Ascending aorta (tissue), 2 donors: Measurements from ENCODE around the gene SCNM1. TPM values are rescaled to one million over a fixed set of nuclear protein-coding genes. Genes with fewer than 3 reads are reported as not detected.
"Not testable (repeated sequence)": the region's sequence is repeated elsewhere in the genome, so short reads cannot be mapped to it uniquely, and the experiment has no call there.

ENCODE experiments used
- DNase-seq, 2 donors: peaks; one replicate each; pipeline ENCODE4 v3.0.0-alpha.2; 2019; ENCODE audit warnings: low spot score in 2 of 2
- H3K27ac ChIP-seq, 2 donors: fragments of 200-600 bp; sonication (generic); one replicate each; pipeline ENCODE4 v1.5.1; 2016 to 2017; ENCODE audit warnings: mild to moderate bottlenecking in 1 of 2
- H3K27me3 ChIP-seq: fragments of 200-600 bp; sonication (generic); one replicate; pipeline ENCODE4 v1.5.1; 2017
- H3K36me3 ChIP-seq, 2 donors: fragments of 200-600 bp; sonication (generic); one replicate each; pipeline ENCODE4 v1.5.1; 2016
- H3K4me1 ChIP-seq, 2 donors: fragments of 200-600 bp; sonication (generic); one replicate each; pipeline ENCODE4 v1.5.1; 2016 to 2017; ENCODE audit warnings: mild to moderate bottlenecking in 1 of 2
- H3K4me3 ChIP-seq, 2 donors: fragments of 200-600 bp; sonication (generic); one replicate each; pipeline ENCODE4 v1.5.1; 2016 to 2017; ENCODE audit warnings: mild to moderate bottlenecking in 1 of 2
- H3K9me3 ChIP-seq, 2 donors: fragments of 200-600 bp; sonication (generic); one replicate each; pipeline ENCODE4 v1.5.1; 2016
- intact Hi-C: fragments of 100-400 bp; cut with DNase I; formaldehyde crosslinking; loops from one replicate; pipeline ENCODE4 v1.15.1; 2023
- total RNA-seq: library from RNA; depleted of rRNA; stranded (reverse); fragments of >200 nt; gene quantifications from one replicate; pipeline ENCODE4 v1.1.0, GENCODE V29; 2016
- TF ChIP-seq, protein P1 (sequence below), 3 experiments: fragments of 200-600 bp in 2 of 3; fragments of 450-650 bp in 1 of 3; sonication (generic) in 2 of 3; IDR thresholded peaks; one replicate each; pipeline ENCODE4 v1.5.1; 2016 to 2019; ENCODE audit warnings: antibody characterized with exemption in 3 of 3, mild to moderate bottlenecking in 1 of 3, moderate library complexity in 1 of 3

Gene SCNM1
- total RNA-seq, 1 donor from 2014 or later: 27.4 TPM

DNA sequence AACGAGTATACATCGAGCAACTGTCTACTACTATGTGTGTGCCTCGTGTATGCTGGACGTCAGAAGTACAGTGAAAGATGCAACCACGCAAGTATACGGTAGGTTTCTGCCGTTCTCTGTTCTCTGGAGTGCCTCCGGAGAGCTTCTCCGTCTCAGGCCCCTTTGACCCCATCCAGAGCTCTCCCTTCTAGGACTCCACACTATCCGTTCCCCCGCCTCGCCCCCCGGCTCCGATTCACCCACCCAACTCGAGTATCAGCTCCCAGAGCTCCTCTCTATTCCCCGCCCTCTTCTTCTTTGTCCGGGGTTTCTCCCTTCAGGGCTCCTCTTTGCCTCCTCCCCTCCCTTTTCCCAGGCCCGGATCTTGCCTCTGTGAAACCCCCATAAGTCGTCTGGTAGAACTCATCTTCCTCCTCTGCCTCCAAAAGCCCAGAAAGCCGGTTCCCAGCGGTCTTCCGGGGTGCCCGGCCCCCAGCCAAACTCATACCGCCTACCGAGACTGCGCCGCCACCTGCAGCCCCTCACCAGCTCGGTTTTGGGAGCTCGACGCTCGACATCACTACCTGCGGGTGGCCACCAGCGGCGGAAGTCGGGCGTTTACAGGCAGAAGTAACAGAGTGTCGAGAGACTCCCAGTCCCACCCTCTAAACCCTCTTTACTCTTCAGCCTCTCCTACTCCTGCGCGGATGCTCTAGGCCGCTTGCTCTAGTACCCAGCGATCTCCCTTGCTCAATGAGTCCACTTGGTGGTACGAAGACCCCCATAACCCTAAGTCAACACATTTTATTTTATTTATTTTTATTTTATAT is 23.9 kb downstream of the SCNM1 start, which contains the start of gene VPS72:
VPS72 (minus strand) TSS at position 561 of the 809 bp plus-strand sequence; CDS start at position 485, 76 bp downstream.
- Histone ChIP-seq H3K36me3 (peaks cover 9% of the 10 kb centered on the region in 2 donors), H3K4me3 (peak within 1 kb of the TSS; percentile 71 to 76), H3K27ac (peak within 1 kb of the TSS; percentile 70 to 83), H3K9me3 (no peaks in the 10 kb centered on the region), H3K27me3 (no peaks in the 10 kb centered on the region), H3K4me1 (peaks cover 0 to 14% of the 10 kb centered on the region in 2 donors)
- DNase-seq: peak; percentile 39 to 93
- TF ChIP-seq, protein P1, sequence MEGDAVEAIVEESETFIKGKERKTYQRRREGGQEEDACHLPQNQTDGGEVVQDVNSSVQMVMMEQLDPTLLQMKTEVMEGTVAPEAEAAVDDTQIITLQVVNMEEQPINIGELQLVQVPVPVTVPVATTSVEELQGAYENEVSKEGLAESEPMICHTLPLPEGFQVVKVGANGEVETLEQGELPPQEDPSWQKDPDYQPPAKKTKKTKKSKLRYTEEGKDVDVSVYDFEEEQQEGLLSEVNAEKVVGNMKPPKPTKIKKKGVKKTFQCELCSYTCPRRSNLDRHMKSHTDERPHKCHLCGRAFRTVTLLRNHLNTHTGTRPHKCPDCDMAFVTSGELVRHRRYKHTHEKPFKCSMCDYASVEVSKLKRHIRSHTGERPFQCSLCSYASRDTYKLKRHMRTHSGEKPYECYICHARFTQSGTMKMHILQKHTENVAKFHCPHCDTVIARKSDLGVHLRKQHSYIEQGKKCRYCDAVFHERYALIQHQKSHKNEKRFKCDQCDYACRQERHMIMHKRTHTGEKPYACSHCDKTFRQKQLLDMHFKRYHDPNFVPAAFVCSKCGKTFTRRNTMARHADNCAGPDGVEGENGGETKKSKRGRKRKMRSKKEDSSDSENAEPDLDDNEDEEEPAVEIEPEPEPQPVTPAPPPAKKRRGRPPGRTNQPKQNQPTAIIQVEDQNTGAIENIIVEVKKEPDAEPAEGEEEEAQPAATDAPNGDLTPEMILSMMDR (IDR thresholded peaks at IDR 0.05): peak in 1 of 3 experiments; percentile 14
- intact Hi-C loops: no loop called here

DNA sequence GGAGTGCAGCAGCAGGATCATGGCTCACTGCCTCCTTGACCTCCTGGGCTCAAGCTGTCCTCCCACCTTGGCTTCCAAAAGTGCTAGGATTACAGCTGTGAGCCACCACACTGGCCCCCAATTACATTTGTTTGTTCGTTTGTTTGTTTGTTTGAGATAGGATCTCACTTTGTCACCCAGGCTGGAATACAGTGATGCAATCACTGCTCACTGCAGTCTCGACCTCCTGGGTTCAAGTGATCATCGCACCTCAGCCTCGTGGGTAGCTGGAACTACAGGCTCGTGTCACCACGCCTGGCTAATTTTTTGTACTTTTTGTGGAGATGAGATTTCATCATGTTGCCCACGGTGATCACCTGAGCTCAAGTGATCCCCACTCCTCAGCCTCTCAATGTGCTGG is 26.1 kb downstream of the SCNM1 start:
- intact Hi-C loops: no loop called here
- DNase-seq: no peak
- no peaks in the 10 kb centered on the region for H3K27me3 ChIP-seq
- TF ChIP-seq, protein P1 (IDR thresholded peaks at IDR 0.05): no peak
- H3K9me3 ChIP-seq: no peaks in the 10 kb centered on the region
- peaks cover 0 to 18% of the 10 kb centered on the region in 2 donors for H3K4me1 ChIP-seq
- H3K27ac ChIP-seq: no peak overlapping the region
- H3K4me3 ChIP-seq: no peak overlapping the region
- H3K36me3 ChIP-seq: no peaks in the 10 kb centered on the region

DNA sequence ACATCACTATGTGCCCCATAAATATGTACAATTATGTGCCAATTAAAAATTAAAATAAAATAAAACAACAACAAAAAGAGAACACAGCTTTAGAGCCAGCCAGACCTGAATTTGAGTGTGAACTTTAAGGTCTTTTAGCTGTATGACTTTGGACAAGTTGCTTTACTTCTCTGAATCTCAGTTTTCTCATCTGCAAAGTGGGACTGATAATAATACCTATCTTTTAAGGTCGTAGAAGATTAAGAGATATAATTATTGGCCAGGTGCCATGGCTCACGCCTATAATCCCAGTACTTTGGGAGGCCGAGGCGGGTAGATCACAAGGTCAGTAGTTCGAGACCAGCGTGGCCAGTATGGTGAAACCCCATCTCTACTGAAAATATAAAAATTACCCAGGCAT is 27.4 kb downstream of the SCNM1 start:
- Histone ChIP-seq H3K36me3 (no peaks in the 10 kb centered on the region), H3K27ac (no peak overlapping the region), H3K4me1 (peaks cover 0 to 14% of the 10 kb centered on the region in 2 donors), H3K27me3 (no peaks in the 10 kb centered on the region), H3K9me3 (no peaks in the 10 kb centered on the region), H3K4me3 (no peak overlapping the region)
- DNase-seq: no peak
- TF ChIP-seq, protein P1 (IDR thresholded peaks at IDR 0.05): no peak
- intact Hi-C loops: no loop called here

DNA sequence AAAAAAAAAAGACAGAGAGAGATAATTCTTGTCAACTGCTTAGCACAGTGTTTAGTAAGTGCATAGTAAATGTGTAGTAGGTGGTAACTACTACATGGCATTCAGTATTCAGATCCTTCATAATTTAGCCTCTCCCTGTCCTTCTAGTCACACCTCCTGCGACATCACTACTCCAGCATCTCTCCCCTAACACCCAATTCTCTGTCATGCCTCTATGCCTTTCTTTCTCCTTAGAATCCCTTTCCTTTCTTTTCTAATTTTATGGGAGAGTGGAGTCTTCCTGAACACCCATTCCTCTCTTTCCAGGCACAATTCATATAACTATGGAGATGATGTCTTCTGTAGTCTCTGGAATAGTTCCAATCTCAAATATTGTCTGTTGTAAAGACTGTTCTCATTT is 27.9 kb downstream of the SCNM1 start:
- peaks cover 0 to 8% of the 10 kb centered on the region in 2 donors for H3K4me1 ChIP-seq
- no peaks in the 10 kb centered on the region for H3K27me3 ChIP-seq
- H3K4me3 ChIP-seq: no peak overlapping the region
- H3K36me3 ChIP-seq: no peaks in the 10 kb centered on the region
- no peaks in the 10 kb centered on the region for H3K9me3 ChIP-seq
- TF ChIP-seq, protein P1 (IDR thresholded peaks at IDR 0.05): no peak
- intact Hi-C loops: no loop called here
- no peak for DNase-seq
- H3K27ac ChIP-seq: no peak overlapping the region

DNA sequence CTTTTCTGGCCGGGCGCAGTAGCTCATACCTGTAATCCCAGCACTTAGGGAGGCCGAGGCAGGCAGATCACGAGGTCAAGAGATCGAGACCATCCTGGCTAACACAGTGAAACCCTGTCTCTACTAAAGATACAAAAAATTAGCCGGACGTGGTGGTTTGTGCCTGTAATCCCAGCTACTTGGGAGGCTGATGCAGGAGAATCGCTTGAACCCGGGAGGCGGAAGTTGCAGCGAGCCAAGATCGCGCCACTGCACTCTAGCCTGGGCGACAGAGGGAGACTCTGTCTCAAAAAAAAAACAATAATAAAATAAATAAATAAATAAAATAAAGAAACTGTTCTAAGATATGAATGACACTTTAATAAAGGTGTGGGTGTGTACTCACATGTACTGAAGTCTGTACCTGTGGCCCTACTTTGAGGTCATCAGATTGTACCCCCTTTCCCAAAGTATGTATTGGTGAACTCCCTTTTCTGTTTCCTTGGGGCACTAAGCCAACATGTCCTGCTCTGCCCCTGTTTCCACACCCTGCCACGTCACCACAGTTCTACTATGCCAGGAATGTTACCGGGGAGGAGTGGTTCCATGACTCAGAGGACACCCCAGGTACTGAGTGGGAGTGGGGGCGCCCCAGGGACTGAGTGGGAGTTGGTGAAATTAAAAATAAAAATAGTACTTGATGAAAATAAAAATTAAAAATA is 29.1 kb downstream of the SCNM1 start:
- intact Hi-C loops, H3K36me3 ChIP-seq, H3K9me3 ChIP-seq, H3K27me3 ChIP-seq, H3K4me1 ChIP-seq, H3K4me3 ChIP-seq, H3K27ac ChIP-seq: not testable (repeated sequence)
- peak; percentile 19 to 86 for DNase-seq

DNA sequence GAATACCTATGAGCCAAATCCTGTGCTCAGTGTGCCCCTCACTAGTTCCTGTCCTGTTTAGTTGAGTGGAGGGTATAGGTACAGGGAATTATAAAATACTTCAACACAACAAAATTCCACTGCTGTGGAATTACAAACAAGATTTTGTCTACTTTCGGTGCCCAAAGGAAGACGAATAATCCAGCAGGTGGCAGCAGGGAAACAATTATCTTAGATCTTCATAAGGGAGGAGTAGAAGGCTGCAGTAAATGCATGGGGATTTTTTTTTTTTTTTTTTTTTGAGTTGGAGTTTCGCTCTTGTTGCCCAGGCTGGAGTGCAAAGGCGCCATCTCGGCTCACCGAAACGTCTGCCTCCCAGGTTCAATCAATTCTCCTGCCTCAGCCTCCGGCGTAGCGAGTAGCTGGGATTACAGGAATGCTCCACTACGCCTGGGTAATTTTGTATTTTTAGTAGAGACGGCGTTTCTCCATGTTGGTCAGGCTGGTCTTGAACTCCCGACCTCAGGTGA is 30.4 kb downstream of the SCNM1 start:
- Histone ChIP-seq H3K4me3 (peak overlapping the region; percentile 3 to 10), H3K36me3 (no peaks in the 10 kb centered on the region), H3K27me3 (no peaks in the 10 kb centered on the region), H3K9me3 (no peaks in the 10 kb centered on the region), H3K27ac (peak overlapping the region; percentile 26 to 41), H3K4me1 (peaks cover 5 to 19% of the 10 kb centered on the region in 2 donors)
- TF ChIP-seq, protein P1 (IDR thresholded peaks at IDR 0.05): peak; percentile 21 to 49 (median 36)
- intact Hi-C loops: no loop called here
- DNase-seq: peak in 1 of 2 donors; percentile 83
